SK-N-SH (cell line): Measurements from ENCODE around the gene S100A6. TPM values are rescaled to one million over a fixed set of nuclear protein-coding genes. Genes with fewer than 3 reads are reported as not detected.

Experiments used
- CTCF ChIA-PET: fragments of 300-600, 350-600 bp; formaldehyde crosslinking; extraction: SDS; loops from one replicate; lab custom pipeline; 2021; lab: Yijun Ruan, JAX
- POLR2A ChIA-PET: fragments of 350-600 bp; sonication (Branson Sonifier 250); formaldehyde crosslinking; extraction: SDS; loops from one replicate; lab custom pipeline; 2020; ENCODE audit warnings: antibody characterized with exemption, inconsistent platforms; lab: Yijun Ruan, JAX
- DNase-seq: peaks from one replicate; pipeline ENCODE4 v3.0.0; 2012
- H2AFZ ChIP-seq: fragments of 200-600 bp; sonication (generic); 2 replicates; pipeline ENCODE4 v1.8.1; 2016; ENCODE audit warnings: antibody characterized with exemption, mild to moderate bottlenecking, low read depth
- H3F3A ChIP-seq: fragments of 200-600 bp; sonication (generic); replicated peaks from 2 replicates; pipeline ENCODE3; 2016; ENCODE audit warnings: antibody characterized with exemption, mild to moderate bottlenecking; ENCODE audit not compliant: insufficient read depth
- H3K27ac ChIP-seq, 2 experiments: fragments of 200-500 bp in 1 of 2; fragments of 200-600 bp in 1 of 2; sonication (Bioruptor generic) in 1 of 2; sonication (generic), shearing (Covaris generic) in 1 of 2; 2 replicates each; pipeline versions ENCODE4 v1.5.1 to v1.6.1; 2014 to 2016; ENCODE audit warnings: low read depth in 2 of 2, inconsistent platforms in 1 of 2, low read length in 1 of 2, mild to moderate bottlenecking in 1 of 2, mixed read lengths in 1 of 2
- H3K27me3 ChIP-seq: fragments of 200-600 bp; sonication (generic), shearing (Covaris generic); 2 replicates; pipeline ENCODE4 v1.6.1; 2016; ENCODE audit warnings: mixed run types; ENCODE audit not compliant: insufficient read depth
- H3K36me3 ChIP-seq, 2 experiments: fragments of 200-500 bp in 1 of 2; fragments of 200-600 bp in 1 of 2; sonication (Bioruptor generic) in 1 of 2; sonication (generic) in 1 of 2; replicated peaks in 1 of 2; 2 replicates each; pipeline versions ENCODE3 to v1.5.1; 2014 to 2016; ENCODE audit warnings: low read length in 1 of 2, mild to moderate bottlenecking in 1 of 2; ENCODE audit not compliant: insufficient read depth in 2 of 2, control insufficient read depth in 1 of 2
- H3K4me1 ChIP-seq, 2 experiments: fragments of 200-500 bp in 1 of 2; fragments of 200-600 bp in 1 of 2; sonication (Bioruptor generic) in 1 of 2; sonication (generic), shearing (Covaris generic) in 1 of 2; 2 replicates each; pipeline versions ENCODE4 v1.5.1 to v1.6.1; 2014 to 2016; ENCODE audit warnings: low read depth in 1 of 2, low read length in 1 of 2, mixed run types in 1 of 2; ENCODE audit not compliant: insufficient read depth in 2 of 2, control insufficient read depth in 1 of 2
- H3K4me2 ChIP-seq: fragments of 200-600 bp; sonication (generic), shearing (Covaris generic); 2 replicates; pipeline ENCODE4 v1.6.1; 2017; ENCODE audit warnings: mixed run types
- H3K4me3 ChIP-seq, 2 experiments: fragments of 200-500 bp in 1 of 2; fragments of 200-600 bp in 1 of 2; sonication (Bioruptor generic) in 1 of 2; sonication (generic), shearing (Covaris generic) in 1 of 2; 2 replicates each; pipeline versions ENCODE4 v1.5.1 to v1.8.1; 2014 to 2016; ENCODE audit warnings: low read depth in 2 of 2, inconsistent platforms in 1 of 2, low read length in 1 of 2, mild to moderate bottlenecking in 1 of 2, mixed read lengths in 1 of 2, moderate library complexity in 1 of 2
- H3K79me2 ChIP-seq: fragments of 200-600 bp; sonication (generic); 2 replicates; pipeline ENCODE4 v1.8.1; 2017; ENCODE audit warnings: mild to moderate bottlenecking; ENCODE audit not compliant: insufficient read depth
- H3K9ac ChIP-seq: fragments of 200-600 bp; sonication (generic); 2 replicates; pipeline ENCODE4 v1.6.1; 2017; ENCODE audit warnings: mixed run types
- H3K9me2 ChIP-seq: fragments of 200-600 bp; sonication (generic); 2 replicates; pipeline ENCODE4 v1.6.1; 2017; ENCODE audit warnings: mixed run types
- H3K9me3 ChIP-seq: fragments of 200-600 bp; sonication (generic); 2 replicates; pipeline ENCODE4 v1.6.1; 2017; ENCODE audit warnings: mixed run types, mild to moderate bottlenecking, moderate library complexity
- H4K20me1 ChIP-seq: fragments of 200-600 bp; sonication (generic); 2 replicates; pipeline ENCODE4 v1.6.1; 2017; ENCODE audit warnings: mild to moderate bottlenecking, mixed run types; ENCODE audit not compliant: insufficient read depth
- CHD2 ChIP-seq: fragments of 150-350 bp; IDR thresholded peaks from 2 replicates; pipeline ENCODE4 v1.6.1; 2018; ENCODE audit warnings: low read length; ENCODE audit not compliant: partially characterized antibody
- CTCF ChIP-seq: fragments of 200-600 bp; sonication (generic); IDR thresholded peaks from 2 replicates; pipeline ENCODE4 v1.6.1; 2017; ENCODE audit warnings: antibody characterized with exemption, mild to moderate bottlenecking, moderate library complexity
- GATA2 ChIP-seq: sonication (generic); formaldehyde crosslinking; IDR thresholded peaks from 2 replicates; pipeline ENCODE4 v1.5.0; 2020; ENCODE audit warnings: mild to moderate bottlenecking, missing genetic modification reagents
- MAX ChIP-seq: IDR thresholded peaks from 2 replicates; pipeline ENCODE4 v1.4.0; 2012; ENCODE audit warnings: low read depth
- MEF2A ChIP-seq: IDR thresholded peaks from 2 replicates; pipeline ENCODE4 v1.4.0; 2012; ENCODE audit warnings: low read depth, borderline replicate concordance
- NFIC ChIP-seq: IDR thresholded peaks from 2 replicates; pipeline ENCODE4 v1.4.0; 2012; ENCODE audit warnings: borderline replicate concordance
- REST ChIP-seq: IDR thresholded peaks from 2 replicates; pipeline ENCODE4 v1.6.1; 2012; ENCODE audit warnings: mild to moderate bottlenecking, low read depth, low read length, moderate library complexity
- SIN3A ChIP-seq: IDR thresholded peaks from 2 replicates; pipeline ENCODE4 v1.6.1; 2012; ENCODE audit warnings: low read depth, mild to moderate bottlenecking, low read length, moderate library complexity, borderline replicate concordance
- TAF1 ChIP-seq: IDR thresholded peaks from 2 replicates; pipeline ENCODE4 v1.6.1; 2012; ENCODE audit warnings: low read depth, mild to moderate bottlenecking, low read length, moderate library complexity, borderline replicate concordance
- TCF12 ChIP-seq: IDR thresholded peaks from 2 replicates; pipeline ENCODE4 v1.4.0; 2012
- TEAD4 ChIP-seq: IDR thresholded peaks from 2 replicates; pipeline ENCODE4 v1.4.0; 2012; ENCODE audit warnings: mild to moderate bottlenecking, borderline replicate concordance; ENCODE audit not compliant: insufficient read depth
- WGBS: methylation state at CpG from one replicate; pipeline ENCODE4 v1.1.6; 2017; ENCODE audit warnings: low lambda C conversion rate; 5-methylcytosine and 5-hydroxymethylcytosine counted together
- polyA plus RNA-seq, 3 experiments: library from polyadenylated mRNA; depleted of rRNA; stranded (reverse); fragments of >200 nt; gene quantifications; 2 replicates each; pipeline ENCODE4 v1.2.3, GENCODE V29; 2012

The S100A6 gene
- polyA plus RNA-seq, 1 of the 3 experiments (the other 2 are of a cell fraction) = 895 TPM

GRCh38 chr1:153552335-153552734, 16.5 kb upstream of the S100A6 start:
- no peaks in the 10 kb centered on the region for H3K79me2 ChIP-seq
- TF ChIP-seq TCF12 (no peak), CTCF (peak; percentile 15; the same call in 1 of the 2 replicates), MAX (no peak), REST (no peak)
- TF ChIP-seq, all 33 proteins: peak for 1
- no peaks in the 10 kb centered on the region for H3K27me3 ChIP-seq
- no peaks in the 10 kb centered on the region for H3K36me3 ChIP-seq
- H3K4me3 ChIP-seq = no peak overlapping the region
- ChIA-PET CTCF (interaction anchor here (0.8 to 11.8 kb wide), 8 partner anchors 10 to 199 kb away, joined by 3 to 62 read pairs (median 4); no protein-coding TSS in a partner anchor), POLR2A (no interaction called here)
- no peak for DNase-seq
- H3K9me3 ChIP-seq = no peaks in the 10 kb centered on the region
- 95% methylated on average over 8 of the region's 8 CpGs for WGBS
- peaks cover 36 to 37% of the 10 kb centered on the region in 2 experiments; a peak in 3 of 4 replicates for H3K4me1 ChIP-seq
- no peak overlapping the region for H3K4me2 ChIP-seq
- H3K9ac ChIP-seq = no peak overlapping the region
- H3F3A ChIP-seq = no peaks in the 10 kb centered on the region
- H4K20me1 ChIP-seq = no peaks in the 10 kb centered on the region
- H3K9me2 ChIP-seq = no peaks in the 10 kb centered on the region
- H3K27ac ChIP-seq = no peak overlapping the region
- no peak overlapping the region for H2AFZ ChIP-seq

- no peak overlapping the region for H2AFZ ChIP-seq
- peak overlapping the region in 1 of 2 experiments; percentile 91; a peak in 1 of 4 replicates for H3K27ac ChIP-seq
- no peaks in the 10 kb centered on the region for H3K27me3 ChIP-seq
- H3K36me3 ChIP-seq = no peaks in the 10 kb centered on the region
- 97% methylated on average over 10 of the region's 10 CpGs for WGBS
- H3K79me2 ChIP-seq = no peaks in the 10 kb centered on the region
- no peaks in the 10 kb centered on the region for H3K9me3 ChIP-seq
- H3K4me3 ChIP-seq = no peak overlapping the region
- no peaks in the 10 kb centered on the region for H3K9me2 ChIP-seq
- no peak overlapping the region for H3K4me2 ChIP-seq
- DNase-seq = no peak
- H3F3A ChIP-seq = no peaks in the 10 kb centered on the region
- no peak overlapping the region for H3K9ac ChIP-seq
- ChIA-PET CTCF (interaction anchor here (0.7 to 11.8 kb wide), 8 partner anchors 10 to 197 kb away, joined by 3 to 62 read pairs (median 5); partner anchors contain the start of gene S100A5), POLR2A (interaction anchor here (0.7 kb wide), 1 partner anchor 15 kb away, joined by 3 read pairs; the partner anchor contains the start of gene S100A6)
- peaks cover 49% of the 10 kb centered on the region in 2 experiments; a peak in 3 of 4 replicates for H3K4me1 ChIP-seq
- no peaks in the 10 kb centered on the region for H4K20me1 ChIP-seq
- TF ChIP-seq REST (no peak), TAF1 (no peak), TCF12 (no peak), TEAD4 (no peak), GATA2 (CRISPR knock-in tag) (no peak), SIN3A (no peak), MEF2A (no peak), NFIC (no peak), CHD2 (no peak)
Measured at GRCh38 chr1:153550827-153551500, 15.2 kb upstream of the S100A6 start.
